ENCODE measurements around the gene IL36B.

Gene IL36B

GRCh38 chr2:113005030-113005509 is 47.6 kb downstream of the IL36B start, which contains the start of gene IL36A:
TSS of gene IL36A (plus strand) at chr2:113005459. CDS start at chr2:113005872, 413 bp downstream.
- no peak for DNase-seq

GRCh38 chr2:113002677-113003076 is 50.0 kb downstream of the IL36B start:
- DNase-seq = no peak

GRCh38 chr2:113000436-113000835 is 52.2 kb downstream of the IL36B start:
- DNase-seq = no peak

GRCh38 chr2:112997151-112997550 is 55.5 kb downstream of the IL36B start:
- no peak for DNase-seq

- no peak for DNase-seq
Measured at GRCh38 chr2:112996635-112997034, 56.0 kb downstream of the IL36B start.

GRCh38 chr2:112995346-112995920 is 57.2 kb downstream of the IL36B start:
- no peak for DNase-seq

GRCh38 chr2:112994648-112995047 is 58.0 kb downstream of the IL36B start:
- no peak for DNase-seq

GRCh38 chr2:112993831-112994230 is 58.8 kb downstream of the IL36B start:
- DNase-seq = no peak

- DNase-seq = no peak
Measured at GRCh38 chr2:112989611-112990010, 63.1 kb downstream of the IL36B start.

GRCh38 chr2:112985090-112985489 is 67.6 kb downstream of the IL36B start:
- no peak for DNase-seq

GRCh38 chr2:112980537-112980936 is 72.1 kb downstream of the IL36B start:
- no peak for DNase-seq

- DNase-seq = no peak
Measured at GRCh38 chr2:112979731-112980130, 72.9 kb downstream of the IL36B start.

- no peak for DNase-seq
Measured at GRCh38 chr2:112977559-112978056, 75.1 kb downstream of the IL36B start, which contains the start of gene IL36G. TSS of gene IL36G (plus strand) at chr2:112978006. CDS start at chr2:112978639, 633 bp downstream.
